Measurements from ENCODE around the gene CYFIP1.

DNA sequence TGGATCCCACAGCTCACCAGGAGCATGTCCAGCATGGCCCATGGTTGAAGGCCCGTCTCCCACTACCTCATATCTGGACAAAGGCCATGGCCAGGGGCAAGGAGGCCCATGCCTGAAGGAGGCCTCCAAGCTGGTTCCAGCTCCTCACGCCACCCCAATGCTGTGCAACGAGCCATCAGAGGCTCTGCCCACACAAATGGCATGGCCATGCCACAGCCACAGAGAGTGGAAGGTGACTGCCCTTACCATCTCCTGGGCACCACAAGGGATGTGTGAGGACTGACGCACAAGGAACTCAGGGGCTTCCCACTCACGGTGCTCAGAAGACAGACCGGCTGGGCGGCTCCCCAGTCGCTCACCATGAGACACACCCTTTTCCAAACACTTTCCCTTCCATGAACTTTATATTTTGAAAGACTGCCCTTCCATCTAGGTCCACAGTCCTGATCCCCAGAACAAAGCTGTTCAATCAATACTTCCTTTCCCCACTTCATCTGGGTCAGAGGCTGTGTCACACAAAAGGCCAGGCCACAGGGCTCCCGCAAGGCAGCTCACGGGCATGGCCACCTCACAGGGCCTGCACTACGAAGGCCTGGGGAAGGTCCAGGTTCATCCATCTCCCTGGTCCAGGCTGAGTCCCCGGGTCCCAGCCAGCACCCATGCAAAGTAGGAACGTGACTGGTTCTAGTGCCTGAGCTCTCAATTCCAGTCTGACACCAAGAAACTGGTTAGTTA is 66.4 kb downstream of the CYFIP1 start:
- TF ChIP-seq POLR2AphosphoS5 (IDR thresholded peaks at IDR 0.05; ENCODE audit: low read depth, low read length): no peak
- no peak for TF ChIP-seq TEAD4 (IDR thresholded peaks at IDR 0.05; ENCODE audit: low read depth, low read length)
- TF ChIP-seq EGR1 (IDR thresholded peaks at IDR 0.05; ENCODE audit: borderline replicate concordance, low read depth, low read length): no peak
- TF ChIP-seq, protein P1, sequence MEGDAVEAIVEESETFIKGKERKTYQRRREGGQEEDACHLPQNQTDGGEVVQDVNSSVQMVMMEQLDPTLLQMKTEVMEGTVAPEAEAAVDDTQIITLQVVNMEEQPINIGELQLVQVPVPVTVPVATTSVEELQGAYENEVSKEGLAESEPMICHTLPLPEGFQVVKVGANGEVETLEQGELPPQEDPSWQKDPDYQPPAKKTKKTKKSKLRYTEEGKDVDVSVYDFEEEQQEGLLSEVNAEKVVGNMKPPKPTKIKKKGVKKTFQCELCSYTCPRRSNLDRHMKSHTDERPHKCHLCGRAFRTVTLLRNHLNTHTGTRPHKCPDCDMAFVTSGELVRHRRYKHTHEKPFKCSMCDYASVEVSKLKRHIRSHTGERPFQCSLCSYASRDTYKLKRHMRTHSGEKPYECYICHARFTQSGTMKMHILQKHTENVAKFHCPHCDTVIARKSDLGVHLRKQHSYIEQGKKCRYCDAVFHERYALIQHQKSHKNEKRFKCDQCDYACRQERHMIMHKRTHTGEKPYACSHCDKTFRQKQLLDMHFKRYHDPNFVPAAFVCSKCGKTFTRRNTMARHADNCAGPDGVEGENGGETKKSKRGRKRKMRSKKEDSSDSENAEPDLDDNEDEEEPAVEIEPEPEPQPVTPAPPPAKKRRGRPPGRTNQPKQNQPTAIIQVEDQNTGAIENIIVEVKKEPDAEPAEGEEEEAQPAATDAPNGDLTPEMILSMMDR (IDR thresholded peaks at IDR 0.05; ENCODE audit: control extremely low read depth in 1 of 3, insufficient read depth in 1 of 3, low read depth in 1 of 3, low read length in 3 of 3): no peak
- no peak for TF ChIP-seq YY1 (IDR thresholded peaks at IDR 0.05; ENCODE audit: low read depth, low read length)
- no peak for TF ChIP-seq HDAC6 (IDR thresholded peaks at IDR 0.05; ENCODE audit: low read depth, low read length)
- no peak for TF ChIP-seq ZNF274 (IDR thresholded peaks at IDR 0.05; ENCODE audit: borderline replicate concordance, extremely low read depth, low read length)
- TF ChIP-seq GTF2F1 (IDR thresholded peaks at IDR 0.05; ENCODE audit: borderline replicate concordance, low read depth, low read length): no peak
- no peak for TF ChIP-seq RNF2 (IDR thresholded peaks at IDR 0.05; ENCODE audit: borderline replicate concordance, low read depth, low read length, missing control alignments, poor library complexity, severe bottlenecking)
- no peak for TF ChIP-seq FOSL1 (IDR thresholded peaks at IDR 0.05; ENCODE audit: insufficient read depth, low read depth, low read length)
- TF ChIP-seq, protein P2, sequence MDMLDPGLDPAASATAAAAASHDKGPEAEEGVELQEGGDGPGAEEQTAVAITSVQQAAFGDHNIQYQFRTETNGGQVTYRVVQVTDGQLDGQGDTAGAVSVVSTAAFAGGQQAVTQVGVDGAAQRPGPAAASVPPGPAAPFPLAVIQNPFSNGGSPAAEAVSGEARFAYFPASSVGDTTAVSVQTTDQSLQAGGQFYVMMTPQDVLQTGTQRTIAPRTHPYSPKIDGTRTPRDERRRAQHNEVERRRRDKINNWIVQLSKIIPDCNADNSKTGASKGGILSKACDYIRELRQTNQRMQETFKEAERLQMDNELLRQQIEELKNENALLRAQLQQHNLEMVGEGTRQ (IDR thresholded peaks at IDR 0.05; ENCODE audit: low read length): no peak

Data from H1 (cell line).